ENCODE data around the gene PTPRT.

- TF ChIP-seq, protein P1, sequence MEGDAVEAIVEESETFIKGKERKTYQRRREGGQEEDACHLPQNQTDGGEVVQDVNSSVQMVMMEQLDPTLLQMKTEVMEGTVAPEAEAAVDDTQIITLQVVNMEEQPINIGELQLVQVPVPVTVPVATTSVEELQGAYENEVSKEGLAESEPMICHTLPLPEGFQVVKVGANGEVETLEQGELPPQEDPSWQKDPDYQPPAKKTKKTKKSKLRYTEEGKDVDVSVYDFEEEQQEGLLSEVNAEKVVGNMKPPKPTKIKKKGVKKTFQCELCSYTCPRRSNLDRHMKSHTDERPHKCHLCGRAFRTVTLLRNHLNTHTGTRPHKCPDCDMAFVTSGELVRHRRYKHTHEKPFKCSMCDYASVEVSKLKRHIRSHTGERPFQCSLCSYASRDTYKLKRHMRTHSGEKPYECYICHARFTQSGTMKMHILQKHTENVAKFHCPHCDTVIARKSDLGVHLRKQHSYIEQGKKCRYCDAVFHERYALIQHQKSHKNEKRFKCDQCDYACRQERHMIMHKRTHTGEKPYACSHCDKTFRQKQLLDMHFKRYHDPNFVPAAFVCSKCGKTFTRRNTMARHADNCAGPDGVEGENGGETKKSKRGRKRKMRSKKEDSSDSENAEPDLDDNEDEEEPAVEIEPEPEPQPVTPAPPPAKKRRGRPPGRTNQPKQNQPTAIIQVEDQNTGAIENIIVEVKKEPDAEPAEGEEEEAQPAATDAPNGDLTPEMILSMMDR (IDR thresholded peaks at IDR 0.05), result no peak
- TF ChIP-seq POLR2A (IDR thresholded peaks at IDR 0.05), result no peak
Observed at GRCh38 chr20:42957704-42958095, 232.0 kb downstream of the PTPRT start.

Data from breast epithelium (tissue), 3 donors.